GM13977 (cell line): ENCODE results near the gene MAPRE2.

ENCODE experiments used
- DNase-seq: peaks from one replicate; pipeline ENCODE4 v3.0.0; 2012; ENCODE audit warnings: low spot score
- CTCF ChIP-seq: IDR thresholded peaks from 2 replicates; pipeline ENCODE4 v1.5.1; 2012; ENCODE audit warnings: mild to moderate bottlenecking, control low read depth; ENCODE audit not compliant: insufficient read depth; ENCODE audit errors: extremely low read depth, missing control alignments
- in situ Hi-C: fragments of 300-500 bp; cut with MboI; formaldehyde crosslinking; loops from one replicate; pipeline ENCODE4 v1.12.0; 2022; ENCODE audit warnings: low sequenced_read_pairs, low pct_unique_long_range_greater_than_20kb, mixed read lengths, inconsistent platforms; ENCODE audit not compliant: unreplicated experiment

The MAPRE2 gene

DNA sequence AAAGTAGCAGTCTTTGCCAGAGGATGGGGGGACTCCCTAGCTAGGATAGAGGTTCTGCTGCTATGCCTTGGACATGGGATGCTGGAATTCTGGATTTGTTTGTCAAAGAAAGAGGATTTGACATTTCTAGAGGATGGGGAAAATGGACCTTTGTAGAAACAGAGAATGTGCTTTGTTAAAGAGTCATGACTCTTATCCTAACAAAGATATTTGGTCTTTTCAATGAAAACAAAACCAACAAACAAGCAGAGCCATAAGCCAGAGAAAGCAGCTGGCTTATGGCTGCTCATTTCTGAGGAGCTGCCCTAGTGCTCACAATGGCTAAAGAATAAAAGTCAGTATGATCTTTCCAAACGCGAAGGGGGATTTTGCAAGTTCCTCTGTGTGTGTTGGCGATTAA lies 40.8 kb upstream of the MAPRE2 start:
- in situ Hi-C loops, result loop anchor here (25.0 kb wide), 1 partner anchor 362 kb away; no protein-coding TSS in a partner anchor
- DNase-seq, result no peak
- TF ChIP-seq CTCF, result no peak

DNA sequence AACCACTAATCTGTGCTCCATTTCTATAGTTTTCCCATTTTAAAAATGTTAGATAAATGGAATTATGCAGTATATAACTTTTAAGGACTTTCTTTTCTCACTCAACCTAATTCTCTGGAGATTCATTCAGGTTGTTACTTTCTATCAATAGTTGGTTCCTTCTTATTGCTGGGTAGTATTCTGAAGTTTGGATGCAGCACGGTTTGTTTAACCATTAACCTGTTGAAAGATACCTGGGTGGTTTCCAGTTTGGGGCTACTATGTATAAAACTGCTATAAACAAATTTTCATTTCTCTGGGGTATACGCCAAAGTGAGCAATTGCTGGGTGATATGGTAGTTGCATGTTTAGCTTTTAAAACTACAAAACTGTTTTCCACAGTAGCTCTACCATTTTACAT lies 39.1 kb upstream of the MAPRE2 start:
- no peak for DNase-seq
- no peak for TF ChIP-seq CTCF
- in situ Hi-C loops, result loop anchor here (25.0 kb wide), 1 partner anchor 360 kb away; no protein-coding TSS in a partner anchor

DNA sequence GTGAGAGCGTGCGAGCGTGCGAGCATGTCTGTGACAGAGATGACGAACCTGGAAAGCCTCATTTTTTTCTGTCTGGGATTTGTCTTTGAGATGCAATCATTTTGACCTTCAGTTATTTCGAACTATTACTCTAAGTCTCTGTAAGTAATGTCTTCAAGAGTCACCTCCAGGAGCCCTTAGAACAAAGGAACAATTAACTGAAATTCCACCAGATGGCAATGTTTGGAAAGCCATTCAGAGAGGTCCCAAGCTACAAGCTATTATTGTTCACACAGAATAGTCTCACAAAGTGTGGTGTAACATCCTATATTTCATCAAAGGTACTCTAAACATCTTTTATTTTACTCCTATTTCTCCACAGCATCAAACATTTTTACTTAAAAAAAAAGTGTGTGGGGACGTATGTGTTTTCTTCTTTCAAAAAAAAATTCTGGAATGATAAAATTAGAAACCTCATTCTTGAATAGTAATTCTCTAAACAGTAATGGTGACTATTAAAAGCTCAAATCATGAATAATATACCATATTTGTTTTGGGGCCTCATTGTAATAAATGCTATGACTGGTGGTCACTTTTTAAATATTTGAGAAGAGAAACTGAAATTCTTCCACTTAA lies 35.1 kb upstream of the MAPRE2 start:
- in situ Hi-C loops, result loop anchor here (25.0 kb wide), 1 partner anchor 356 kb away; no protein-coding TSS in a partner anchor
- peak; percentile 57 for DNase-seq
- peak; percentile 42 for TF ChIP-seq CTCF

GRCh38 chr18:35010156-35010555 lies 31.1 kb upstream of the MAPRE2 start:
- no peak for TF ChIP-seq CTCF
- no peak for DNase-seq
- in situ Hi-C loops, result loop anchor here (10.0 to 25.0 kb wide), 2 partner anchors 135 to 352 kb away; no protein-coding TSS in a partner anchor

DNA sequence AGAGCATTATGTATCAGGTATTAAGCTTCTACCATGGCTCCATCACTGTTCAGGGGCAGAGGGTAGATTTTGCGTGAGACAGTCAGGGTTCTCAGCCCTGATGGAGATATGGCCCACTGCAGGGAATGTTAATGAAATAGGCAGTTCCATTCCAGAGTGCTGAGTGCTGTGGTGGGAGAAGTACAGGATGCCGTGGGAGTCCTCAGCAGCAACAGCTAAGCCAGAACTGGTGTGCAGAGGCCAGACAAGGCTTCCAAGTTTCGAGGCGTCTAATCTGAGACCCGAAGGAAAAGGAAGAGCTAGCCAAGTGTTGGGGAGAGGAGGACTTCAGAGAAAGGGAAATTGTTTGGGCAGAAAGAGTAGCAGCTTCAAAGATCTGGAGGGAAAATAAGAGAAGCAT lies 30.2 kb upstream of the MAPRE2 start:
- TF ChIP-seq CTCF, result no peak
- in situ Hi-C loops, result loop anchor here (10.0 to 25.0 kb wide), 2 partner anchors 134 to 351 kb away; no protein-coding TSS in a partner anchor
- no peak for DNase-seq

DNA sequence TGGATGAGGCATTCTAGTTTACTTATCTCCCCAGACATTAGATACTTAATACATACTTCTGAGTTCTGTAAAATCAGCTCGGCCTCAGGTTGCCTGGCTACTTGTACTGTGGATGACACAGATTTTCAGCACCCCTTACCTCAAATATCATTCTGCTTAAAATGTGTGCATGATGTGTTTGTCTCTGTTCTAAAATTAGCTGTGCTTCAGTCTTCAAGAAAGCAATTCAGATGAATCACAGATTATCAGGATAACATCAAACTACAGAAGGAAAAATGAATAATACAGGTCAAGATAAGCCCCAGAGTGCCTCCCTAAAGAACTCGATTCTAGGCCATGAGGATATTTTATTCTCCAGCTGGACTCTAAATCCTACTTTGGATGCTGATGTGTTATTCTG lies 21.3 kb upstream of the MAPRE2 start:
- DNase-seq, result no peak
- no peak for TF ChIP-seq CTCF
- in situ Hi-C loops, result loop anchor here (10.0 to 25.0 kb wide), 2 partner anchors 125 to 342 kb away; no protein-coding TSS in a partner anchor
